ENCODE results near the gene SMCO2. TPM values are rescaled to one million over a fixed set of nuclear protein-coding genes. Genes with fewer than 3 reads are reported as not detected.

SMCO2 gene
- total RNA-seq, 2 experiments from 2014 or later: not detected

- POLR2A ChIA-PET: no interaction called here
- peaks cover 14% of the 10 kb centered on the region for H3K36me3 Mint-ChIP-seq
- H3K4me3 Mint-ChIP-seq: no peak overlapping the region
- ATAC-seq (ENCODE audit: low read depth) (no peak), DNase-seq (no peak)
- peaks cover 4% of the 10 kb centered on the region for H3K27me3 Mint-ChIP-seq
- H3K27ac Mint-ChIP-seq: no peak overlapping the region
- peaks cover 6% of the 10 kb centered on the region for H3K4me1 Mint-ChIP-seq
- peaks cover 6% of the 10 kb centered on the region for H3K9me3 Mint-ChIP-seq
Measured at GRCh38 chr12:27548301-27549199, 102.0 kb downstream of the SMCO2 start.

DNA sequence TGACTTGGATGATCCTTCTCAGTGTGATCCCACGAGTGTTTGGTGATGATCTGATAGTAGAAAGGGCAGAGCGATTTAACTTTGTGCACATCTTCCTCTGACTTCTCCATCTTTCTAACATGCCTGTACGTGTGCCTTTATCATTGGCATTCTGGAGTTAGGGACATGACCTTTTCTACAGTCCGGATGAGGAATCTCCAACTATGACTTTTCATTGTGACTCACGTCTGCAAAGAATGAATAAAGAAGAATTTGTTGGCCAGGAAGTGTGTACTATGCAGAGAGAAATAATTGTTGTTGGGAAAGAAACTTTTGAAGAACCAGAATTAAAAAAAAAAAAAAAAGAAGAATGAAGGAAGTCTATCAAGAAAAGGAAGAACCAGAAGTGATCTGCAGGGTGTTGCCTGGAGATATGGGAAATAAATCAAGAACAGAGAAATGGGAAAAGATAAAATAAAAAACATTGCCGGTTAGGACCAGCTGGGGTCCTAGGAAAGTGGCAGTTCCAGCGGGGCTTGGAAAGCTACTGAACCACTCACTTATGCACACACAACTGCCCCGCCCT is 102.8 kb downstream of the SMCO2 start:
- Mint-ChIP-seq H3K27me3 (peaks cover 4% of the 10 kb centered on the region), H3K36me3 (peaks cover 12% of the 10 kb centered on the region), H3K4me3 (no peak overlapping the region), H3K4me1 (peaks cover 6% of the 10 kb centered on the region), H3K9me3 (peaks cover 4% of the 10 kb centered on the region), H3K27ac (no peak overlapping the region)
- no peak for DNase-seq
- POLR2A ChIA-PET: no interaction called here
- no peak for ATAC-seq (ENCODE audit: low read depth)

GRCh38 chr12:27549801-27550652 is 103.5 kb downstream of the SMCO2 start:
- Mint-ChIP-seq H3K36me3 (peaks cover 8% of the 10 kb centered on the region), H3K27me3 (peaks cover 4% of the 10 kb centered on the region), H3K4me3 (no peak overlapping the region), H3K27ac (no peak overlapping the region), H3K4me1 (peaks cover 6% of the 10 kb centered on the region), H3K9me3 (peaks cover 2% of the 10 kb centered on the region)
- POLR2A ChIA-PET: interaction anchor here (0.6 kb wide), 1 partner anchor 13 kb away, joined by 4 read pairs; no protein-coding TSS in a partner anchor
- ATAC-seq (ENCODE audit: low read depth) (no peak), DNase-seq (no peak)

- ATAC-seq (ENCODE audit: low read depth) (no peak), DNase-seq (no peak)
- H3K36me3 Mint-ChIP-seq: peaks cover 8% of the 10 kb centered on the region
- H3K27me3 Mint-ChIP-seq: peaks cover 8% of the 10 kb centered on the region
- H3K27ac Mint-ChIP-seq: no peak overlapping the region
- peaks cover 10% of the 10 kb centered on the region for H3K4me1 Mint-ChIP-seq
- POLR2A ChIA-PET: no interaction called here
- peaks cover 2% of the 10 kb centered on the region for H3K9me3 Mint-ChIP-seq
- H3K4me3 Mint-ChIP-seq: no peak overlapping the region
Measured at GRCh38 chr12:27550653-27550975, 104.1 kb downstream of the SMCO2 start.

- H3K27ac Mint-ChIP-seq: no peak overlapping the region
- H3K4me1 Mint-ChIP-seq: peaks cover 14% of the 10 kb centered on the region
- H3K4me3 Mint-ChIP-seq: no peak overlapping the region
- peaks cover 9% of the 10 kb centered on the region for H3K27me3 Mint-ChIP-seq
- POLR2A ChIA-PET: no interaction called here
- no peak for ATAC-seq (ENCODE audit: low read depth)
- H3K9me3 Mint-ChIP-seq: peaks cover 2% of the 10 kb centered on the region
- H3K36me3 Mint-ChIP-seq: peaks cover 9% of the 10 kb centered on the region
- no peak for DNase-seq
Measured at GRCh38 chr12:27551172-27551840, 104.8 kb downstream of the SMCO2 start.

Other genes starting within 250 kb of the SMCO2 start
- 10 to 100 TPM; 22.0 to 22.3 TPM for gene STK38L, start 202.4 kb upstream of the SMCO2 start, total RNA-seq
- gene BMAL2, start 113.9 kb upstream of the SMCO2 start, total RNA-seq: 10 to 100 TPM in 1 of 2 experiments, 1 to 10 TPM in 1; 8.6 to 11.8 TPM
- 10 to 100 TPM; 14.6 to 18.2 TPM for gene PPFIBP1, start 77.5 kb downstream of the SMCO2 start, total RNA-seq
- gene REP15, start 249.7 kb downstream of the SMCO2 start, total RNA-seq: under 1 TPM in 1 of 2 experiments, not detected in 1; 0.28 TPM